Tibial nerve (tissue), 4 donors: ENCODE results near the gene CLTCL1.

Experiments
- EP300 ChIP-seq, 2 donors: sonication (generic); formaldehyde crosslinking; IDR thresholded peaks; one replicate each; pipeline ENCODE4 v1.6.1; 2017; ENCODE audit warnings: antibody characterized with exemption in 2 of 2, mild to moderate bottlenecking in 1 of 2
- TF ChIP-seq, protein P1 (sequence below), 5 experiments: fragments of 200-600 bp in 3 of 5; fragments of 450-650 bp in 2 of 5; sonication (generic) in 3 of 5; IDR thresholded peaks; one replicate each; pipeline ENCODE4 v1.5.1; 2016 to 2019; ENCODE audit warnings: antibody characterized with exemption in 5 of 5, mild to moderate bottlenecking in 3 of 5, moderate library complexity in 2 of 5

DNA sequence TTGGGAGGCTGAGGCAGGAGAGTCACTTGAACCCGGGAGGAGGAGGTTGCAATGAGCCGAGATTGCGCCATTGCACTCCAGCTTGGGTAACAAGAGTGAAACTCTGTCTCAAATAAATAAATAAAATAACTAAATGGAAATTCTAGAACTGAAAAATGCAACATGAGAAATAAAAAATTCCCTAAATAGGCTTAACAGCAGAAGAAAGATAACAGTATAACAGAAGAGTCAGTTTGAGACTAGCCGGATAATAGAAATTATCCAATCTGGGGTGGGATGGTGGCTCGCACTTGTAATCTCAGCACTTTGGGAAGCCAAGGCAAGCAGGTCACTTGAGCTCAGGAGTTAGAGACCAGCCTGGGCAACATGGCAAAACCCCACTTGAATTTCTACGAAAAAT lies 127.1 kb downstream of the CLTCL1 start:
- TF ChIP-seq EP300 (IDR thresholded peaks at IDR 0.05) = no peak
- TF ChIP-seq, protein P1, sequence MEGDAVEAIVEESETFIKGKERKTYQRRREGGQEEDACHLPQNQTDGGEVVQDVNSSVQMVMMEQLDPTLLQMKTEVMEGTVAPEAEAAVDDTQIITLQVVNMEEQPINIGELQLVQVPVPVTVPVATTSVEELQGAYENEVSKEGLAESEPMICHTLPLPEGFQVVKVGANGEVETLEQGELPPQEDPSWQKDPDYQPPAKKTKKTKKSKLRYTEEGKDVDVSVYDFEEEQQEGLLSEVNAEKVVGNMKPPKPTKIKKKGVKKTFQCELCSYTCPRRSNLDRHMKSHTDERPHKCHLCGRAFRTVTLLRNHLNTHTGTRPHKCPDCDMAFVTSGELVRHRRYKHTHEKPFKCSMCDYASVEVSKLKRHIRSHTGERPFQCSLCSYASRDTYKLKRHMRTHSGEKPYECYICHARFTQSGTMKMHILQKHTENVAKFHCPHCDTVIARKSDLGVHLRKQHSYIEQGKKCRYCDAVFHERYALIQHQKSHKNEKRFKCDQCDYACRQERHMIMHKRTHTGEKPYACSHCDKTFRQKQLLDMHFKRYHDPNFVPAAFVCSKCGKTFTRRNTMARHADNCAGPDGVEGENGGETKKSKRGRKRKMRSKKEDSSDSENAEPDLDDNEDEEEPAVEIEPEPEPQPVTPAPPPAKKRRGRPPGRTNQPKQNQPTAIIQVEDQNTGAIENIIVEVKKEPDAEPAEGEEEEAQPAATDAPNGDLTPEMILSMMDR (IDR thresholded peaks at IDR 0.05) = no peak
